ENCODE data around the gene ESR1.
"Not testable (repeated sequence)": the region's sequence is repeated elsewhere in the genome, so short reads cannot be mapped to it uniquely, and the experiment has no call there.

Gene ESR1

DNA sequence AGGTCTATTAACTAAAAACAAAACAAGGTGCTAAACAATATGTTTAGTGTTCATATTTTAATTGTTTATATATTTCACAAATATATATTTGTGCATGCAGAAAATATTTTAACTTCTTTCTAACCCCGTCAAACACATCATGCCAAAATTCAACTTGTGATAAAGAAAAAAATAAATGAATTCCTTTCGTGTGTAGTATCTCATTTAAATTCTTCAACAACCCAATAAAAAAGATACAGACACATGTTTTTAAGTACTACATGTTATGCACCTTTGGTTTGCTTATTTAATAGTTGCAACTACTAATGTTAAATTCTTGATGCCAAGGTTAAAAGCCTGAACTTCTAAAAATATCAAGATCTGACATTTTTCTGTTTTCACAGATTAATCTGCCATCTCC is 252.4 kb downstream of the ESR1 start:
- DNase-seq: no peak

DNA sequence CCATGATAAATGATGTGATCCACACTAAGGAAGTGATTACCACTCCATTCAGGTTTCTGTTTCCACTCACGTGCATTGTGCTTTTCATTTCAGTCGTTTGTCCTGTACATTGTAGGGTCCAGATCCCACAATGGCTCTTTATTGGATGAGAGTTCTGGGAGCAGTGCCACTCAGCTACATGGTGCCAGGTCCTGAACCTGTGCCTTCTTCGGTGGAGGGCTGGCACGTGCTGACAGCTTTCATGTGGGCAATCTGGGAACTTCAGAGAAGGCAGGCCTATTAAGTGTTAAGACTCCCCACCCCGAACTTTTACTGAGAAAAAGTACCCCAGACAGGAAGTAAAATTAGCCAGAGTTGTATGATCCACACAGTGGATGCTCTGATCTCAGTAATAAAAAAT is 255.0 kb downstream of the ESR1 start:
- no peak for DNase-seq

DNA sequence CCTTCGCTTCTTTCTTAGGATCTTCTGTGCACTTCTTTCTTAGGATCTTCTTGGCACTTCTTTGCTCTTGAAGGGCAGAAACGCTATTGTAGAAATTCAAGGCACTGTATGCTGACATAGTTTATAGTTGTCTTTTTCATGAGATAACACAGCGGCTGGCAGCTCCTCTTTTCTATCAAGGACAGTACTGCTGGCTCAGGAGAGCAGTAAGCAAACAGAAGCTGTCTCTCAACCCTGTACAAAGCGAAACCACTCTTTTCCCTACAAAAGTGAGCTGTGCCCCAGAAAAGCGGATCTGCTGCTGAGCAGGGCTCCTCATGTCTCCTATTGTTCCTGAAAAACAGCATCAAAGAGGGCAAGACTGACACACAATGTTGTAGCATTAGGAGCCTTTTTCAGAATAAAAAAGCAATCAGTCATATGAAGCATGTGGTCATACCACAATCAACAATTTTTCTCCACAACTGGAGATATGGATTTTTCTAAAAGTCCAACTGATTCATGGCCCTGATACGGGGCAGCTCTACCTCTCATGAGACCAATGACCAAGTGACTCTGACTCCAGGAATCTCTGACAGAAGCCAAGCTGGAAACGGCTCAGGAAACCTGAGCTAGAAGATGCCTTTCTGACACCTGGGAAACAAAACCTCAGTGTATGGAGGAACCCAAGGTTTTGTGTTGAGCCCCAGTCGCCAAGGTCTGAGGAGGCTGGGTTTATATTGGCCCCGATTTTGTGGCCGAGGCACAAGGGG is 255.9 kb downstream of the ESR1 start:
- no peak for DNase-seq

DNA sequence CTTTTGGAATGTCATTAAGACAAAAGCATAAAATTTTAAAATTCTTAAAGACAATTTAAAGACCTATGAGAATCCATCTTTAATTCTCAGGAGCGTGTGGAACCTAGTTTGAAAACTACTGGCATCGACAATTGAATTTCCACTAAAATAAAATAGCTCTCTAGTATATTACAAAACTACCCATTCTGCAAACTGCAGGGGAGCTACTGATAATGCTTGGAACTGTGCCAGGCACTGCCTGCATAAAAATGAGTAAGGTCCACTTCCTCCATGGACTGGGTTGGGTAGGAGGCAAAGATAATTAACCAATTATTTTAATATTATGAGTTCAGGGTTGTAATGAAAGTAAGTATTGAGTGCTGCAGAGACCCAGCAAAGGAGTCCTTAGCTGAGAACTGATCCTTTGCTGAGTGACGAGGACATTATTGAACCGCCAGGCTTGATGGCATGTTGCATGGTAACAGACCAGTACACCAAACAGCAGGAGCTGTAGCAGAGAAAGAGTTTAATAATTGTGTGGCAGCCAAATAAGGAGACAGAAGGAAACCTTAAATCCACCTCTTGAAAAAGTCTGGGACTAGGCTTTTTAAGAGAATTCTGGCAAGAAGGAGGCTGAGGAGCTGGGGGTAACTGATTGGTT is 261.3 kb downstream of the ESR1 start:
- DNase-seq: no peak

DNA sequence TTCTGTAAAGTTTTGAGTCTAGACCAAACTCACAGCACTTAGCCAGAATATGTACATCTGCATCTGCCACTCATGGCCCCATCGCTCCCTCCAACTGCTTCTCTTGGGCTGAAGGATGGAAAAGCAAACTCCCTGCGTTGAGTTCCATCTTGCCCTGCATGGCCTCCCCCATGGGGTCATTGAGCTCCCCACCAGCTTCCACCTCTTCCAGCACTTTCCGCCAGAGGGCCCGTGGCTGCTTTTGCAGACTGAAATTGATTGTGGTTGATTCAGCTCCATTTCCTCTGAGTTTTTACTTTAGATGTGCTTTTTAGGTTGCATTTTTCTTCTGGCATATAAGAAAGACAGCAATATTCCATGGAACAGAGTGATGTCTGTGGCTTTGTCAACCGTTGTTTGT is 263.1 kb downstream of the ESR1 start:
- no peak for DNase-seq

DNA sequence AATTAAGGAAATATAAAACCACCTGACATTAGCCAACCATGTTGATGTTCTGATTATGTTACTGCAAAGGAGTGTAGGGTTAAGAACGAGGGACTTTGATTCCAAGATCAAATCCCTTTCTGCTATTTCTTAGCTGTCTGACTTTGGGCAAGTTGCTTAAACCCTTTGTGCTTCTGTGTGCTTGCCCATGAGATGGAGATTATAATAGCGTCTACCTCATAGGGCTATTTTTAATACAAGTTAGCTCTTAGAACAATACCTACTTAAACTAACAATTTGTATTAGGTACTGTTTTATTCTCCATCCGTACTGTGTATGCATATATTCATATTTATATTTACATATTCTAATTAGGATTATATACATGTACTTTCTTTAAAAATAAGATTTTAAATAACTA is 263.8 kb downstream of the ESR1 start:
- no peak for DNase-seq

DNA sequence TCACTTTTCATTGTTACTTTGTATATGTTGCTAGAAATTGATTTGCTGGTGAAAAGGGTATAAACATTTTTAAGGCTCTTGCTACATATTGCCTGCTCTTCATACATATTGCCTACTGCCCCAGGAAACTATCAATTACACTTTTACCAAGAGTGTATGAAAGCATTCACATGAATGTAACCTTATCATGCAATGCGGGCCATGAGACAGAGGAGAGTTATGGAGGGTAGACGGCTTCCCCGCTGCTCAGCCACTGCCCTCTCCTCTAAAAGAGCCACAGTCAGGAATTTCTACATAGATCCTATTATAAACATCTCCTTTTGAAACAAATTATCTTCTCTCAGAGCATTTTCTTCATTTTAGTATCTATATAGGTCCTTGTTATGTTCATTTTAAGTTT is 264.4 kb downstream of the ESR1 start:
- DNase-seq: no peak

DNA sequence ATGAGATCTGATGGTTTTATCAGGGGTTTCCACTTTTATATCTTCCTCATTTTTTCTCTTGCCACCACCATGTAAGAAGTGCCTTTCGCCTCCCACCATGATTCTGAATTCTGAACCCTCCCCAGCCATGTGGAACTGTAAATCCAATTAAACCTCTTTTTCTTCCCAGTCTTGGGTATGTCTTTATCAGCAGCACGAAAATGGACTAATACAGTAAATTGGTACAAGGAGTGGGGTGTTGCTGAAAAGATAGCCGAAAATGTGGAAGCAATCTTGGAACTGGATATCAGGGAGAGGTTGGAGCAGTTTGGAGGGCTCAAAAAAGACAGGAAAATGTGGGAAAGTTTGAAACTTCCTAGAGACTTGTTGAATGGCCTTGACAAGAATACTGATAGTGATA is 268.8 kb downstream of the ESR1 start:
- DNase-seq: not testable (repeated sequence)

DNA sequence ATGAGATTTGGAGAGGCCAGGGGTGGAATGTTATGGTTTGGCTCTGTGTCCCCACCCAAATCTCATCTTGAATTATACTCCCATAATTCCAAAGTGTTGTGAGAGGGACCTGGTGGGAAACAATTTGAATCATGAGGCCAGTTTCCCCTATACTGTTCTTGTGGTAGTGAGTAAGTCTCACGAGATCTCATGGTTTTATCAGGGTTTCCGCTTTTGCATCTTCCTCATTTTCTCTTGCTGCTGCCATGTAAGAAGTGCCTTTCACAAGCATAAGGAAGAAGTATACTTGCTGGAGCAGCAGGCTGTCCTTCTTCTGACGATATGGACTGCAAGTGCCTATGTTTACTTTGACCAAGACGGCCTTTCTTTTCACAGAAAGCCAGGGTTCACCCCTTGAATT is 270.5 kb downstream of the ESR1 start:
- DNase-seq: no peak

DNA sequence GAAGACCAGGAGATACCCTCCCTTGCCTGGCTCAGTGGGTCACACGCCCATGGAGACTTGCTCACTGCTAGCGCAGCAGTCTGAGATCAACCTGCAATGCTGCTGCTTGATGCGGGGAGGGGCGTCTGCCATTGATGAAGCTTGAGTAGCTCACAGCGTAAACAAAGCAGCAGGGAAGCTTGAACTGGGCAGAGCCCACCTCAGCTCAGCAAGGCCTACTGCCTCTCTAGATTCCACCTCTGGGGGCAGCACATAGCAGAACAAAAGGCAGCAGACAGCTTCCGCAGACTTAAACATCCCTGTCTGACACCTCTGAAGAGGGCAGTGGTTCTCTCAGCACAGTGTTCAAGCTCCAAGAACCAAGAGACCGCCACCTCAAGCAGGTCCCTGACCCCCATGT is 271.3 kb downstream of the ESR1 start:
- no peak for DNase-seq

DNA sequence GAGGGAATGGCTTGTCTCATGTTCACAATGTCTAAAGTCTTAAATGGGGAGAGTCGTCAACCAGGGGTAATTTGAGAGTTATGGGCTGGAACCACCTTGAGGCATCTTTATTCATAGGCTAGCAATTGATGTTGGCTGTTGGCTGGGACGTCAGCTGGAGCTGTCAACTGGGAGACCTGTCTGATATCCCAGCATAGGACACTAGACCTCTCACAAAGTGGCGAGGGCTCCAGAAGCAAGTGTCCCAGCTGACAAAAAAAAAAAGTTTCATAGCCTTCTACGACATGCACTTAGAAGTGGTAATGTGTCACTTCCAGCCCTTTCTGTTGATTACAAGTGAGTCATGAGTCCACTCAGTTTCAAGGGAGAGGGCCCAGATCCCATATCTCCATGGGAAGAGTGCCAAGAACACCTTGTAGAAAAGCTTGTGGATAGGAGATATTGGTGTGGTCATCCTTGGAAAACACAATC is 278.0 kb downstream of the ESR1 start:
- peak; percentile 34 for DNase-seq

DNA sequence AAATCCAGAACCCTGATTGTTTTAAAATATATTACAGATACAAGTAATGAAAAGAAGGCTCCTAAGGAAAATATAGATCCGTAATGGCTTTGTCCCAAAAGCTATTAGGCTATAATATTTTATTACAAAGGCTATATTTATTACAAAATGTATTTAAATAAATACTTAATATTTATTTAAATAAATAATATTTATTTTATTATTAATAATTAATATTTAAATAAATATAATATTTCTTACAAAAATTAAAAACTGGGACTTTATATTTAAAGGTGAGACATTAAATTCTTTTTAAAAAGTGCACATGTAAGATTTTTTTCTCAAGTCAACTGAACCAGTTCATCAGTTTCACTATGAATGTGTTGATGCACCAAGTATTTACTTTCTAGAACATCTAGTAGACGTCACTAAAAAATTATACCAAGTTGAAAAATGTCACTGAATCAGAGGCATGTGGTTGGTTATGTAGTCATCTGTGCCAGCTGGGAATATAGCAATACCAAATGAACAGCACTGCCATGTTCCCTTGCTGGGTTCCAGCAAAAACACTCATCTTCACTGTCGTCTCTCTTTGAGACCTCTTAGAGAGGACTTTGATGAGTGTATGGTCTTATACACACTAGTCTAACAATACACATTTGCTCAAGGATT is 278.9 kb downstream of the ESR1 start:
- DNase-seq: no peak

DNA sequence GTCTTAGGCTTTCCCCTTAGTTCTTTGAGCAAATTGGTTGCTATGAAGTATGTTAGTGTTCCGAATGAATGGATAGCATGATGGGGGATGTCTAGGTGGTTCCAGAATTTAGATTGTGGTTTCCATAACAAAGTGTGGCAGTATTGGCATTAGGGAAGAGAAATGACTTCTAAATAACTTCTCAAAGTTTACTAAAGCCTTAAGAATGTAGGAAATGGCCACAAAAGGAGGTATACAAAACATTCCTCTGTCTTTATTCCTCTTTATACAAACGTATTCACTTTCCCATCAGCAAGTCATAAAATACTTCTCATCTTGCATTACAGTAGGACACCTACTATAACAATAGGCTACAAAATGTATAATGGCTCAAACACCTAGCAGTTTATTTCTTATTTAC is 279.6 kb downstream of the ESR1 start:
- DNase-seq: peak; percentile 72

DNA sequence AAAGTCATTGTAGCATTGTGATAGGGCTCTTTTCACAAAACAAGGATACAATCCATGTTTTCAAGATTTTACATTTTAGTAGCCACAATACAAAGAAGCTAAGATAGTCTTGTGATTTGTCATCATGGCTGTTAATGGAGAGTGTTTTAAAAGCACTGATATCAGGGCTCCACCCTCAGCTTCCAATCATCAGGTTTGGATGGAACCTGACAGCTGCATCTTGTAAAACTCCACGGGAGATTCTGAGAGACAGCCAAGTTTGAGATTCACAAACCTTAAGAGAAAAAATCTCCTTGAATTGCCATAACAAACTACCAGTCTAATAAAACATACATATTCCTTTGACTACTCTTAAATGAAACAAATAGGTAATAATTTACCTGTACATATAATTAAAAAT is 280.2 kb downstream of the ESR1 start:
- no peak for DNase-seq

DNA sequence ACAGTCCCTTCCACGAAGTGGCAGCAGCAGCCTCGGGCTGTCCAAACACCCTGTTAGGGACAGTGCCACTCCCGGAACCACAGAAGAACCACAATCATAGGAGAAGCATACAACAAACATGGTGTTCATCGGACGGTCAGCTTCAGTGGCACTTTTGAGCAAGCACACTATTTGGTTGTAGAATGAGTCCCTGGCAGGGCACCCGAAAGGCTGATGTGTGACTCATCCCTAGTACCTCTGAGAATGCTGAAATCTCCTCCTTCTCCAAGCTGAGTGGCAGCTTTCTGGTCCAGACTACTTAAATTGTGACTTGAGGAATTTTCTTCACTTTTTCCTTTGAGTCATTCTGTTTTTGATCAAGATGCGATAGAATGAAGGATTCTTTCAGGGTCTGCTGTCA is 282.5 kb downstream of the ESR1 start:
- peak; percentile 92 for DNase-seq

DNA sequence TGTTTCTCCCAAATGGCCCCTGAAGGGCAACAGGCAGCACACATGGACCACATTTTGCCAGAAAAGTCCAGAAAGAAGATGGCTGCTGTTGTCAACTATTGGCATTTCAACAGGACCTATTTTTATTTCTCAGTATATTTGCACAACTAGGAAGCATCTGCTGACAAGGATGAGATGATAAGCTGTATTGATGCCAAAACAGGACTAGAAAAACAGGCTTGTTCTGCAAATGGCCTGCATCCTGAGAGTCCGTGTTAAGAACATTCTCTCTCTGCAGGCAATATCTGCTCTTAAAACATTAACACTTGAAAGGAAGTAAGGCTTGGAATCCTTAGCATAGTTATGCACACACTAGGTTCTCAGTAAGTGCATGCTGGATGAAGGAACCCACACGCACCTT is 283.7 kb downstream of the ESR1 start:
- no peak for DNase-seq

DNA sequence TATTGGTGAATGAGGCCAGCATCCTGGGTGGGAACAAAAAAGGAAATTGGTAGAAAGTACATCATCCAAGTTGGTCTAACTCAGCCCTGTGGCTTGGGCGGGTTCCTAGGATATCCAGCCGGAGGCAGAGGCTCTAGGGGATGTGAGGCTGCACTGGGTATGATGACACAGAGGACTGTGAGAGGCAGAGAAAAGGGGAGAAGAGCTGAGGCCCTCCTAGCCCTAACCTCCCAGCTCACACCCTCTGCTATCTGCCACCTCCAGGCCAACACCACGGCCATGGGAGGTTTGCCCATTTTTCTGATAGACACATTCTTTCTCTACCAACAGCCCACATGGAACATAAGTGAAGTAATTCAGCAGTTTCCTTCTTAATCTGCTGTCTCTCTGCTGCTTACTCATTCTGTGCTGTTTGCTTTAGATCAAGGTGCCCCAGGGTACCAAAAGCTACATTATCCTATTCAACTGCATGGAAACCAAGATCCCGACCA is 284.4 kb downstream of the ESR1 start:
- DNase-seq: peak; percentile 78

DNA sequence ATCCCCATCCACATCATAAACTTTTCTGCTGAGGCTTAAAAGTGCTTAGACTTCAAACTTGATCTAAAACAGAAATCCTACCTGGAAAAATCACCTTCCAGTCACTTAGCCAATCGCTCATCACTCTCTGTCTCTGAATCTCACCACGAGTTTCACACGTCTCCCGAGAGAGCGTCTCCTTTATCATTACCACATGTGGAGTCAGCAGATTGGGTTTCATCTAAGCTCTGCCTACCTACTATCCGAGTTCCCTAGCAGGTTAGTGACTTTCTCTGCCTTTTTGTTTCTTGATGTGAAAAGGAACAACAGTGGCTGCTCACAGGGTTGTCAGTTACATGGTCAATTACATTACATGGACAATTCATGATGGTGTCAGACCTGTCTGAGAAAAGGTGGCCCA is 286.2 kb downstream of the ESR1 start:
- no peak for DNase-seq

DNA sequence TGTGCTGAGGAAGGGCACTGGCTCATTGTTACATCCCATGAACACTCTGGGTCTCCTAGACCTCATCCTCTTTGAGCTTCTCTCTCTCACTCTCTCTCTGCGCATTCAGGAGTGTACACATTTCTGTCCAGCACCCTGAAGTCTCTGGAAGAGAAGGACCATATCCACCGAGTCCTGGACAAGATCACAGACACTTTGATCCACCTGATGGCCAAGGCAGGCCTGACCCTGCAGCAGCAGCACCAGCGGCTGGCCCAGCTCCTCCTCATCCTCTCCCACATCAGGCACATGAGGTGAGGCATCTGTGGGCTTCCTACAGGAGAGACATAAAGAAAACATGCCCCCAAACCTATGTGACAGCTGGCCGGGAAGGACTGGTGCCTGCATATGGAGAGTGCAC is 286.8 kb downstream of the ESR1 start:
- DNase-seq: no peak

DNA sequence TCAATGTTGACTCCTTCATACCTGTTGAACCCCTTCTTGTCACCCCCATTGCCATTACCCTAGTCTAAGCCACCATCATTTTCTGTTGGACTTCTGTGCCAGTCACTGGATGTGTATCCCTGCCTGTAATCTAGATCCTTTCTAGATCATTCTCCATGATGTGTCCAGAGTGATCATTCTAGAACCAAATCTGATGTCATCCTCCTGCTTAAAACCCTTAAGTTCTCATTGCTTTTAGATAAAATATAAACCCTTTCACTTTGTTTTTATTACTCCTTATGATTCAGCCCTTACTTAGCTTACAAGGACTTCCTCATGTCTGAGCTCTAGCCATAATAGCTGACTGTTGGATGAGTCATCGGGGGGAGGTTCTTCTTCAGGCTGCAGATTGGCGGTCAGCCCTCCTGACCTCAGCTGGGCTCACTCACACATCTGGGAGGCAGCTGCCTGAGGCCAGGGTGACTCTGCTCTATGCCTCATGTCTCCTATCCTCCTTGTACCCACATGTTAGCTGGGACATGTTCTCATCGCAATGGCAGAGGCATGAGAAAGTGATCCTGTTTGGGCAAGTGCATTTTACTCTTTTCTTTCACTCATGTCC is 287.6 kb downstream of the ESR1 start:
- DNase-seq: peak; percentile 100

DNA sequence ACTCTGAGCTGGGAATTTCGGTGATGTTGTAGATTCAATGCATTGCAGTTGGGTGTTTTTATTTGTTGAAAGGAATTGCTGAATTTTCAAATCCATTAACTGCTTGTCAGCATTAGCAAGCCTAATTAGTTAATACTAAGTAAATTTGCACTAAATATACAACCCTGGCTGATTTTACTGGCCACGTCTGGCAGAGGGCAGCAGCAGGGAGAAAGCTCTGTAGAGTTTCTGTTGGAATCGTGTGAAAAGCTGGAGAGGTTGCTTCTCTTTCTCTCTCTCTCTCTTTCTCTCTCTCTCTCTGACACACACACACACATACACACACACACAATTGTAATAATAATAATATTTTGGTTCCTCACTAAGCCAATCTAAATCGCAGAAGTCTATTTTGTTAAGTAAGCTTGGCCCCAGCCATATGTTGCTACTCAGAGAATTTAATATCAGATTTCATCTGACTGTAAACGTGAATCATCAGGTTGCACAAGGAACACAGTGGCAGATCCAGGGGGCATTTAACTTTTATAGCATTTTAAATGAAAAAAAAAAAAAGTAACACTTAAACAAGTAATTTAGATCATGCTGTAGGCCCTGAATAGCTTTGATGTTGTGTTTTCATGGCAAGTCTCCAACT is 289.5 kb downstream of the ESR1 start:
- peak; percentile 93 for DNase-seq

DNA sequence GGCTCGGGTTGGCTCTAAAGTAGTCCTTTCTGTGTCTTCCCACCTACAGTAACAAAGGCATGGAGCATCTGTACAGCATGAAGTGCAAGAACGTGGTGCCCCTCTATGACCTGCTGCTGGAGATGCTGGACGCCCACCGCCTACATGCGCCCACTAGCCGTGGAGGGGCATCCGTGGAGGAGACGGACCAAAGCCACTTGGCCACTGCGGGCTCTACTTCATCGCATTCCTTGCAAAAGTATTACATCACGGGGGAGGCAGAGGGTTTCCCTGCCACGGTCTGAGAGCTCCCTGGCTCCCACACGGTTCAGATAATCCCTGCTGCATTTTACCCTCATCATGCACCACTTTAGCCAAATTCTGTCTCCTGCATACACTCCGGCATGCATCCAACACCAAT is 291.2 kb downstream of the ESR1 start:
- no peak for DNase-seq
